ENCODE data around the gene KRTAP1-1.
"Not testable (repeated sequence)": the region's sequence is repeated elsewhere in the genome, so short reads cannot be mapped to it uniquely, and the experiment has no call there.

KRTAP1-1 gene

GRCh38 chr17:41058741-41059140, 17.5 kb upstream of the KRTAP1-1 start:
- FAIRE-seq (no peak), DNase-seq (ENCODE audit: insufficient read length, low spot score) (no peak)

GRCh38 chr17:41057547-41057946, 16.3 kb upstream of the KRTAP1-1 start:
- no peak for FAIRE-seq

GRCh38 chr17:41055130-41055529, 13.9 kb upstream of the KRTAP1-1 start, which contains the start of gene KRTAP2-2:
Gene KRTAP2-2 (minus strand): TSS chr17:41055230. CDS start chr17:41055211, 19 bp downstream.
- not testable (repeated sequence) for FAIRE-seq; DNase-seq (ENCODE audit: insufficient read length, low spot score)

More at GRCh38 chr17:41057547-41057946, 16.3 kb upstream of the KRTAP1-1 start:
- DNase-seq (ENCODE audit: insufficient read length, low spot score): no peak

GRCh38 chr17:41054556-41054955, 13.3 kb upstream of the KRTAP1-1 start:
- DNase-seq (ENCODE audit: insufficient read length, low spot score); FAIRE-seq: not testable (repeated sequence)

- DNase-seq (ENCODE audit: insufficient read length, low spot score) (no peak), FAIRE-seq (no peak)
Observed at GRCh38 chr17:41054025-41054424, 12.8 kb upstream of the KRTAP1-1 start.

GRCh38 chr17:41052566-41052965, 11.3 kb upstream of the KRTAP1-1 start:
- FAIRE-seq: no peak
- DNase-seq (ENCODE audit: insufficient read length, low spot score): no peak

- no peak for DNase-seq (ENCODE audit: insufficient read length, low spot score)
- no peak for FAIRE-seq
Observed at GRCh38 chr17:41049110-41049509, 7.9 kb upstream of the KRTAP1-1 start.

- DNase-seq (ENCODE audit: insufficient read length, low spot score) (no peak), FAIRE-seq (no peak)
Observed at GRCh38 chr17:41048441-41048840, 7.2 kb upstream of the KRTAP1-1 start.

GRCh38 chr17:41046735-41047465, 5.7 kb upstream of the KRTAP1-1 start, which contains the start of gene KRTAP2-1:
Gene KRTAP2-1 (minus strand): TSS chr17:41047316. CDS start chr17:41047267, 49 bp downstream.
- DNase-seq (ENCODE audit: insufficient read length, low spot score); FAIRE-seq: not testable (repeated sequence)

- FAIRE-seq (no peak), DNase-seq (ENCODE audit: insufficient read length, low spot score) (no peak)
Observed at GRCh38 chr17:41042953-41043352, 1.7 kb upstream of the KRTAP1-1 start.

- FAIRE-seq: no peak
- DNase-seq (ENCODE audit: insufficient read length, low spot score): no peak
Observed at GRCh38 chr17:41037853-41038350, 3.3 kb downstream of the KRTAP1-1 start.

GRCh38 chr17:41034346-41034935, 6.8 kb downstream of the KRTAP1-1 start, which contains the start of gene KRTAP1-3:
Gene KRTAP1-3 (minus strand): TSS chr17:41034874. CDS start chr17:41034821, 53 bp downstream.
- DNase-seq (ENCODE audit: insufficient read length, low spot score): not testable (repeated sequence)

GRCh38 chr17:41029633-41030245, 11.5 kb downstream of the KRTAP1-1 start, which contains the start of gene KRTAP1-4:
Gene KRTAP1-4 (minus strand): TSS chr17:41030195. CDS start chr17:41030078, 117 bp downstream.
- DNase-seq (ENCODE audit: insufficient read length, low spot score): no peak
- no peak for FAIRE-seq

More at GRCh38 chr17:41034346-41034935, 6.8 kb downstream of the KRTAP1-1 start, which contains the start of gene KRTAP1-3:
- FAIRE-seq: not testable (repeated sequence)

GRCh38 chr17:41026715-41027471, 14.4 kb downstream of the KRTAP1-1 start, which contains the start of gene KRTAP1-5:
Gene KRTAP1-5 (minus strand): TSS chr17:41027208. CDS start chr17:41027155, 53 bp downstream.
- no peak for DNase-seq (ENCODE audit: insufficient read length, low spot score)

GRCh38 chr17:41024697-41025096, 16.6 kb downstream of the KRTAP1-1 start:
- no peak for FAIRE-seq

More at GRCh38 chr17:41026715-41027471, 14.4 kb downstream of the KRTAP1-1 start, which contains the start of gene KRTAP1-5:
- FAIRE-seq: no peak

GRCh38 chr17:41020336-41020735, 20.9 kb downstream of the KRTAP1-1 start:
- no peak for FAIRE-seq
- DNase-seq (ENCODE audit: insufficient read length, low spot score): no peak

More at GRCh38 chr17:41024697-41025096, 16.6 kb downstream of the KRTAP1-1 start:
- no peak for DNase-seq (ENCODE audit: insufficient read length, low spot score)

- FAIRE-seq: no peak
Observed at GRCh38 chr17:41019415-41019814, 21.8 kb downstream of the KRTAP1-1 start.

GRCh38 chr17:41018541-41018940, 22.7 kb downstream of the KRTAP1-1 start:
- DNase-seq (ENCODE audit: insufficient read length, low spot score): no peak
- FAIRE-seq: no peak

More at GRCh38 chr17:41019415-41019814, 21.8 kb downstream of the KRTAP1-1 start:
- no peak for DNase-seq (ENCODE audit: insufficient read length, low spot score)

GRCh38 chr17:41016578-41017215, 24.6 kb downstream of the KRTAP1-1 start:
- DNase-seq (ENCODE audit: insufficient read length, low spot score) (no peak), FAIRE-seq (no peak)
